Measurements from ENCODE around the gene DCXR. TPM values are rescaled to one million over a fixed set of nuclear protein-coding genes. Genes with fewer than 3 reads are reported as not detected.

The DCXR gene
- total RNA-seq, 2 donors from 2014 or later: 235 to 744 TPM

DNA sequence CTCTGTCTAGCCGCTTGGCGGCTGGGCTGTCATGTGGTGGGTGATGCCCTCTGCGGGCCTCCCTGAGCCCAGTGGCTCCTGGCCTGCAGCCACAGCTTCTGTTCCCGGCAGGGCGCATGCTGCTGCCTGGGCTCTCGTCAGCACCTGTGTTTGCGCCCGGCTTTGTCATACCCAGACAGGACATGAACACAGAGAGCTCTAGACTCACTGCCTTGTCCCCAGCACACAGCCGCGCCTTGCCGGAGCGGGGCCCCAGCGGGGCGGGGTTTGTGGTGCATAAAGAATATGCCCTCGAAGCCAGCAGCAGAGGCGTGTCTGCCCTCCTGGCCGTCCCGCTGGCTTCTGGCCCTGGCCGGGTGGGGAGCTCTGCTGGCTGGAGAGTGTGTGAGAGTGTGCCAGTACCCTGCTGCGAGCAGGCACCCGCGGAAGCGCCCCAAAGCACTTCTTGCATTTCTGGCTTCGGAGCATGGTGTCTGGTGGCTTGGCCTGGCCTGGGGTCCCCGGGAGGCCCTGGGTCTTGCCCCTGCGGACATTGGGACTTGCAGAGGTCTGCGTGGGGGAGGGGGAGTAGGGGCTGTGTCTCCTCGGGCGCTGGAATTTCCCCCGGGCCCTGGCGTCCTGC, 45.7 kb downstream of the DCXR start:
- Histone ChIP-seq H3K27me3 (replicated peaks; ENCODE audit: insufficient read depth) (no peaks in the 10 kb centered on the region), H3K27ac (peak overlapping the region; percentile 42 to 51), H3K4me1 (replicated peaks) (peaks cover 14% of the 10 kb centered on the region), H3K4me3 (no peak overlapping the region), H3K9me3 (no peaks in the 10 kb centered on the region), H3K36me3 (no peaks in the 10 kb centered on the region)
- 20% methylated on average over 31 of the region's 31 CpGs for WGBS
- intact Hi-C loops (cut with DNase I): no loop called here
- peak; percentile 87 for DNase-seq (ENCODE audit: low spot score)
- peak; percentile 68 for TF ChIP-seq POLR2A (IDR thresholded peaks at IDR 0.05)
- TF ChIP-seq POLR2AphosphoS5 (IDR thresholded peaks at IDR 0.05): peak; percentile 84
- TF ChIP-seq, protein P1, sequence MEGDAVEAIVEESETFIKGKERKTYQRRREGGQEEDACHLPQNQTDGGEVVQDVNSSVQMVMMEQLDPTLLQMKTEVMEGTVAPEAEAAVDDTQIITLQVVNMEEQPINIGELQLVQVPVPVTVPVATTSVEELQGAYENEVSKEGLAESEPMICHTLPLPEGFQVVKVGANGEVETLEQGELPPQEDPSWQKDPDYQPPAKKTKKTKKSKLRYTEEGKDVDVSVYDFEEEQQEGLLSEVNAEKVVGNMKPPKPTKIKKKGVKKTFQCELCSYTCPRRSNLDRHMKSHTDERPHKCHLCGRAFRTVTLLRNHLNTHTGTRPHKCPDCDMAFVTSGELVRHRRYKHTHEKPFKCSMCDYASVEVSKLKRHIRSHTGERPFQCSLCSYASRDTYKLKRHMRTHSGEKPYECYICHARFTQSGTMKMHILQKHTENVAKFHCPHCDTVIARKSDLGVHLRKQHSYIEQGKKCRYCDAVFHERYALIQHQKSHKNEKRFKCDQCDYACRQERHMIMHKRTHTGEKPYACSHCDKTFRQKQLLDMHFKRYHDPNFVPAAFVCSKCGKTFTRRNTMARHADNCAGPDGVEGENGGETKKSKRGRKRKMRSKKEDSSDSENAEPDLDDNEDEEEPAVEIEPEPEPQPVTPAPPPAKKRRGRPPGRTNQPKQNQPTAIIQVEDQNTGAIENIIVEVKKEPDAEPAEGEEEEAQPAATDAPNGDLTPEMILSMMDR (IDR thresholded peaks at IDR 0.05): peak in 1 of 4 experiments; percentile 28

DNA sequence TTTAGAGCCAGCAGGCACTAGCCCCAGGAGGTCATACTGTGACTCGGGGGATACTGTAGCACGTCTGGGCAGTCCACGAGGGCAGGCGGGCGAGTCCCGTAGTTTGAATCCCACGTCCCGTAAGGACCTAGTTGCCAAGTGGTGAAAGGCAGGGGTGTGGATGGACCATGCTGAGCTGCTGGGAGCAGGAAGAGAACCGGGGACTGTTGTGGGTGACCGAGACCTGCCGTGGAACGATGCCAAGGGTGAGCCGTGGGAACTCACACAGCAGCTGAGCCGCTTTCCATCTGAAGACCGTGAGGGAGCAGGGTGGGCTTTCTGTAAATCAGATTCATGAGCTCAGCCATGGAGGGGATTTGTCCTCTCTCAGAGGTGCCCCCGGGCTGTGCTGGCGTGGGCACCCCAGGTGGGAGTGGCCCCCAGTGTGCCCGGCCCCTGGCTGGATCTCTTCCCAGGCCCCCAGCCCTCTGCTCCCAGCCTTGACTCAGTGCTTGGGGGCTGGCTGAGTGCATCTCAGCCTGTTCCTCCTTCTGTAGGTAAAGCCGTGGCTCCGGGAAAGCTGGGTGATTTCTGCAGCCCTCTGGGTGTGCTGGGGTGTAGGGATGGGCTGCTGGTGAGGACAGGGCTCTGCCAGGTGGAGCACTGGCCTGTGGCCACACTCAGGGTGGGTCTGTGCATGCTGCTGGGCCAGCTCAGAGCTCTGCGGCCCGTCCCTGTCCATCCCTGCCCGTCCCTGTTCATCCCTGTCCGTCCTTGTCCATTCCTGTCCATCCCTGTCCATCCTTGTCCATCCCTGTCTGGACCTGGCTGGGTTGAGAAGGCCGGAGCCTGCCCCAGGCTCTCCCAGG, 46.4 kb downstream of the DCXR start:
- DNase-seq (ENCODE audit: low spot score): no peak
- Histone ChIP-seq H3K4me3 (no peak overlapping the region), H3K36me3 (no peaks in the 10 kb centered on the region), H3K4me1 (replicated peaks) (peaks cover 14% of the 10 kb centered on the region), H3K9me3 (no peaks in the 10 kb centered on the region), H3K27ac (peak overlapping the region; percentile 42 to 51), H3K27me3 (replicated peaks; ENCODE audit: insufficient read depth) (no peaks in the 10 kb centered on the region)
- no peak for TF ChIP-seq POLR2AphosphoS5 (IDR thresholded peaks at IDR 0.05)
- TF ChIP-seq POLR2A (IDR thresholded peaks at IDR 0.05): no peak
- TF ChIP-seq, protein P1 (IDR thresholded peaks at IDR 0.05): no peak
- WGBS: 71% methylated on average over 25 of the region's 25 CpGs
- intact Hi-C loops (cut with DNase I): no loop called here

DNA sequence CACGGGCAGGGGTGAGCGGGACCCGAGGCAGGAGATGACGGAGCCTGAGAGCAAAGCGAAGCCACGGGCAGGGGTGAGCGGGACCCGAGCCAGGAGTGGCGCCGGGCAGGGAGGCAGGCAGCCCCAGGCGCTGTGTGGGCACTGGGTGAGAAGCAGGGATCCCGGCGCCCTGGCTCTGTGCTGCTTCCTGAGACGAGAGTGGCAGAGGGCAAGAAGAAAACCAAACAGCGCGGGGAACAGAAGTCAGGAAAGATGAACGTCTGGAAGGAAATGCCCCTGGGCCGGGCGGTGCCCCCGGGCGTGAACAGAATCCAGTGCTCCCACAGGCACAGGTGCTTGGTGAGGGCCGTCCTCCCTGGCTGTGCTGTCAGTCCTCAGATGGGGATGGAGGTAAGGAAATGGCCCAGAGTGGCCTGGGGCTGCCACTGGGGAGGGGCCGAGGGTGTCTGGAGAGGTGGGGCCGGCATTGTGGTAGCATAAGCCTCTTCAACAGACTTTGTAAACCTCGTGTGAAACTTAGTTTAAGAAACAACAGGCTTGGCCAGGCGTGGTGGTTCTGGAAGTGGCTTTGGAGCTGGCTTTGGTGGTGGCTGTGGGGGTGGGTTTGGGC, 50.2 kb downstream of the DCXR start:
- Histone ChIP-seq H3K36me3 (no peaks in the 10 kb centered on the region), H3K27ac (no peak overlapping the region), H3K9me3 (no peaks in the 10 kb centered on the region), H3K27me3 (replicated peaks; ENCODE audit: insufficient read depth) (no peaks in the 10 kb centered on the region), H3K4me1 (replicated peaks) (peaks cover 9% of the 10 kb centered on the region), H3K4me3 (no peak overlapping the region)
- no peak for DNase-seq (ENCODE audit: low spot score)
- TF ChIP-seq POLR2AphosphoS5 (IDR thresholded peaks at IDR 0.05) (no peak), POLR2A (IDR thresholded peaks at IDR 0.05) (no peak)
- TF ChIP-seq, protein P1 (IDR thresholded peaks at IDR 0.05): no peak
- WGBS: 85% methylated on average over 26 of the region's 26 CpGs
- intact Hi-C loops (cut with DNase I): no loop called here

DNA sequence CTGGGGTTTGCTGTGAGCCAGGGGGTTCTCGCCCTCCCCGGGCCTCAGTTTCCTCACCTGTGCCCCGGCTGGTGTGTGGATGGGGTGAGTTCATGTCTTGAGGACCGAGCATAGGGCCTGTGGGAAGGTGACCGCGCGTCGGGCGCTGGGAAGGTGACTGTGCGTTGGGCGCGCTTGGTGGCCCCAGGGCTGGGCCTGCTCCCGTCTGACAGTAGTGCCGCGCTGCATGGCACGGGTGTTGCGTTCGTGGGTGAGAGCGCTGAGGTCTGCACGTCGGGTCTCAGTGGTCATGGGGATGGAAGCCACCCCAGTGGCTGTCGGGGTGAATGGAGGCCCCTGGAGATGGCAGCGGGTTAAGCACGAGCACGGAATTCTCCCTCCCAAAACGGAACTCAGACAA, 50.9 kb downstream of the DCXR start:
- H3K4me1 ChIP-seq (replicated peaks): peaks cover 6% of the 10 kb centered on the region
- no peak overlapping the region for H3K4me3 ChIP-seq
- no peaks in the 10 kb centered on the region for H3K9me3 ChIP-seq
- H3K36me3 ChIP-seq: no peaks in the 10 kb centered on the region
- DNase-seq (ENCODE audit: low spot score): no peak
- H3K27ac ChIP-seq: no peak overlapping the region
- intact Hi-C loops (cut with DNase I): no loop called here
- 96% methylated on average over 26 of the region's 26 CpGs for WGBS
- TF ChIP-seq, protein P1 (IDR thresholded peaks at IDR 0.05): no peak
- TF ChIP-seq POLR2AphosphoS5 (IDR thresholded peaks at IDR 0.05) (no peak), POLR2A (IDR thresholded peaks at IDR 0.05) (no peak)
- no peaks in the 10 kb centered on the region for H3K27me3 ChIP-seq (replicated peaks; ENCODE audit: insufficient read depth)

Other genes starting within 250 kb of the DCXR start
- under 1 TPM in 1 of 2 donors, not detected in 1; 0.97 TPM for gene GCGR, start 233.5 kb downstream of the DCXR start, total RNA-seq
- gene MCRIP1, start 204.4 kb downstream of the DCXR start, total RNA-seq: 100 to 1,000 TPM in 1 of 2 donors, 10 to 100 TPM in 1; 83.6 to 150 TPM
- gene PPP1R27, start 202.6 kb downstream of the DCXR start, total RNA-seq: 1 to 10 TPM in 1 of 2 donors, not detected in 1; 1.6 TPM
- gene P4HB, start 177.2 kb downstream of the DCXR start, total RNA-seq: 1,000 to 10,000 TPM in 1 of 2 donors, 100 to 1,000 TPM in 1; 509 to 2,101 TPM
- gene ARHGDIA, start 166.4 kb downstream of the DCXR start, total RNA-seq: 100 to 1,000 TPM; 193 to 274 TPM
- gene ALYREF, start 146.1 kb downstream of the DCXR start, total RNA-seq: 100 to 1,000 TPM in 1 of 2 donors, 10 to 100 TPM in 1; 83.9 to 108 TPM
- 100 to 1,000 TPM; 128 to 278 TPM for gene ANAPC11, start 146.0 kb downstream of the DCXR start, total RNA-seq
- 10 to 100 TPM in 1 of 2 donors, 1 to 10 TPM in 1; 9.8 to 10.9 TPM for gene NPB, start 135.5 kb downstream of the DCXR start, total RNA-seq
- gene PCYT2, start 126.3 kb downstream of the DCXR start, total RNA-seq: 10 to 100 TPM; 51.4 to 69.2 TPM
- gene SIRT7, start 119.5 kb downstream of the DCXR start, total RNA-seq: 10 to 100 TPM; 22.4 to 39.9 TPM
- gene MAFG, start 110.0 kb downstream of the DCXR start, total RNA-seq: 10 to 100 TPM; 11.3 to 27.7 TPM
- gene PYCR1, start 100.4 kb downstream of the DCXR start, total RNA-seq: 10 to 100 TPM; 35.0 to 91.2 TPM
- gene MYADML2, start 90.5 kb downstream of the DCXR start, total RNA-seq: under 1 TPM in 1 of 2 donors, not detected in 1; 0.14 TPM
- 1 to 10 TPM in 1 of 2 donors, under 1 TPM in 1; 0.50 to 8.3 TPM for gene NOTUM, start 76.5 kb downstream of the DCXR start, total RNA-seq
- 10 to 100 TPM; 30.7 to 39.7 TPM for gene ASPSCR1, start 60.1 kb downstream of the DCXR start, total RNA-seq
- 100 to 1,000 TPM in 1 of 2 donors, 10 to 100 TPM in 1; 84.9 to 263 TPM for gene CENPX, start 14.8 kb downstream of the DCXR start, total RNA-seq
- gene LRRC45, start 14.4 kb downstream of the DCXR start, total RNA-seq: 10 to 100 TPM; 22.2 to 24.1 TPM
- 10 to 100 TPM; 41.8 to 93.9 TPM for gene RAC3, start 6.0 kb downstream of the DCXR start, total RNA-seq
- gene RFNG, start 14.1 kb upstream of the DCXR start, total RNA-seq: 10 to 100 TPM; 48.8 to 92.7 TPM
- gene GPS1, start 14.2 kb upstream of the DCXR start, total RNA-seq: 100 to 1,000 TPM; 163 to 182 TPM
- gene DUS1L, start 28.1 kb upstream of the DCXR start, total RNA-seq: 100 to 1,000 TPM in 1 of 2 donors, 10 to 100 TPM in 1; 95.9 to 119 TPM
- 100 to 1,000 TPM; 192 to 388 TPM for gene FASN, start 60.5 kb upstream of the DCXR start, total RNA-seq
- 10 to 100 TPM; 57.6 to 62.8 TPM for gene CCDC57, start 175.1 kb upstream of the DCXR start, total RNA-seq
- 10 to 100 TPM in 1 of 2 donors, 1 to 10 TPM in 1; 5.0 to 69.2 TPM for gene SLC16A3, start 191.3 kb upstream of the DCXR start, total RNA-seq
- gene CSNK1D, start 236.0 kb upstream of the DCXR start, total RNA-seq: 100 to 1,000 TPM in 1 of 2 donors, 10 to 100 TPM in 1; 80.3 to 155 TPM